PC-9 (cell line): Measurements from ENCODE around the gene PHLDA1. TPM values are rescaled to one million over a fixed set of nuclear protein-coding genes. Genes with fewer than 3 reads are reported as not detected.

Source experiments
- BruUV-seq: library from RNA; stranded (reverse); fragments of 400-500 nt; replicated peaks from 2 replicates; lab custom pipeline; 2021; lab: Mats Ljungman, UMichigan
- CTCF ChIA-PET: fragments of 300-600 bp; sonication (Branson Sonifier 250); formaldehyde crosslinking; loops from one replicate; lab custom pipeline; 2022; ENCODE audit warnings: antibody characterized with exemption; lab: Charles Lee
- POLR2A ChIA-PET: fragments of 300-600 bp; sonication (Branson Sonifier 250); formaldehyde crosslinking; loops from one replicate; lab custom pipeline; 2022; ENCODE audit warnings: antibody characterized with exemption; ENCODE audit not compliant: unreplicated experiment; lab: Charles Lee
- DNase-seq, 2 experiments: peaks; one replicate each; pipeline versions ENCODE4 v3.0.0 to v3.0.0-alpha.2; 2015 to 2022; ENCODE audit warnings: mixed read lengths in 1 of 2
- H2AFZ ChIP-seq: fragments of 200-600 bp; sonication (generic); 2 replicates; pipeline ENCODE4 v1.8.1; 2017; ENCODE audit warnings: antibody characterized with exemption
- H3F3A ChIP-seq: fragments of 200-600 bp; sonication (generic); 2 replicates; pipeline ENCODE4 v1.8.1; 2017; ENCODE audit warnings: antibody characterized with exemption, mild to moderate bottlenecking, low read depth; ENCODE audit not compliant: insufficient read depth
- H3K27ac ChIP-seq: fragments of 200-600 bp; sonication (generic); 2 replicates; pipeline ENCODE4 v1.6.1; 2016; ENCODE audit warnings: mixed run types
- H3K27me3 ChIP-seq: fragments of 200-600 bp; sonication (generic); 2 replicates; pipeline ENCODE4 v1.6.1; 2016; ENCODE audit warnings: low read depth, mixed run types; ENCODE audit not compliant: insufficient read depth
- H3K36me3 ChIP-seq: fragments of 200-600 bp; sonication (generic); 2 replicates; pipeline ENCODE4 v1.6.1; 2016; ENCODE audit warnings: low read depth, mixed run types
- H3K4me1 ChIP-seq: fragments of 200-600 bp; sonication (generic); replicated peaks from 2 replicates; pipeline ENCODE4 v1.6.1; 2016; ENCODE audit warnings: mixed run types; ENCODE audit not compliant: insufficient read depth
- H3K4me2 ChIP-seq: fragments of 200-600 bp; sonication (generic); 2 replicates; pipeline ENCODE4 v1.6.1; 2017; ENCODE audit warnings: mixed run types
- H3K4me3 ChIP-seq: fragments of 200-600 bp; sonication (generic); 2 replicates; pipeline ENCODE4 v1.6.1; 2016; ENCODE audit warnings: mixed run types
- H3K79me2 ChIP-seq: fragments of 200-600 bp; sonication (generic); 2 replicates; pipeline ENCODE4 v1.6.1; 2017; ENCODE audit warnings: low read depth, mixed run types
- H3K9me2 ChIP-seq: fragments of 200-600 bp; sonication (generic); 2 replicates; pipeline ENCODE4 v1.8.1; 2017; ENCODE audit warnings: mild to moderate bottlenecking; ENCODE audit not compliant: insufficient read depth
- H3K9me3 ChIP-seq: fragments of 200-600 bp; sonication (generic); 2 replicates; pipeline ENCODE4 v1.8.1; 2016; ENCODE audit warnings: low read depth; ENCODE audit not compliant: insufficient read depth
- H4K20me1 ChIP-seq: fragments of 200-600 bp; sonication (generic); 2 replicates; pipeline ENCODE4 v1.8.1; 2017; ENCODE audit not compliant: insufficient read depth
- EZH2 ChIP-seq: fragments of 200-600 bp; sonication (generic); IDR thresholded peaks from 2 replicates; pipeline ENCODE4 v1.8.0; 2017; ENCODE audit warnings: antibody characterized with exemption, low read depth
- intact Hi-C: fragments of 100-400 bp; cut with micrococcal nuclease; formaldehyde crosslinking; loops from one replicate; pipeline ENCODE4 v1.10.0; 2022; ENCODE audit not compliant: unreplicated experiment
- total RNA-seq: library from RNA; stranded (reverse); gene quantifications from 2 replicates; pipeline ENCODE4 v1.2.3, GENCODE V29; 2021
- TF ChIP-seq, protein P1 (sequence below): fragments of 200-600 bp; sonication (generic); conservative IDR thresholded peaks from 2 replicates; pipeline ENCODE4 v1.6.1; 2017; ENCODE audit warnings: mixed run types, antibody characterized with exemption, mild to moderate bottlenecking, moderate library complexity

Gene PHLDA1
- total RNA-seq, 1 experiment from 2014 or later, result 38.3 TPM

- Histone ChIP-seq H3K9me3 (no peaks in the 10 kb centered on the region), H3K27me3 (no peaks in the 10 kb centered on the region), H3F3A (peaks cover 57% of the 10 kb centered on the region), H2AFZ (no peak overlapping the region), H3K4me1 (peaks cover 70% of the 10 kb centered on the region), H3K4me3 (peak overlapping the region; percentile 28; the same call in 1 of the 2 replicates), H3K4me2 (peak overlapping the region; percentile 71), H4K20me1 (no peaks in the 10 kb centered on the region), H3K9me2 (no peaks in the 10 kb centered on the region), H3K36me3 (no peaks in the 10 kb centered on the region), H3K79me2 (no peaks in the 10 kb centered on the region), H3K27ac (peak overlapping the region; percentile 99)
- TF ChIP-seq, protein P1, sequence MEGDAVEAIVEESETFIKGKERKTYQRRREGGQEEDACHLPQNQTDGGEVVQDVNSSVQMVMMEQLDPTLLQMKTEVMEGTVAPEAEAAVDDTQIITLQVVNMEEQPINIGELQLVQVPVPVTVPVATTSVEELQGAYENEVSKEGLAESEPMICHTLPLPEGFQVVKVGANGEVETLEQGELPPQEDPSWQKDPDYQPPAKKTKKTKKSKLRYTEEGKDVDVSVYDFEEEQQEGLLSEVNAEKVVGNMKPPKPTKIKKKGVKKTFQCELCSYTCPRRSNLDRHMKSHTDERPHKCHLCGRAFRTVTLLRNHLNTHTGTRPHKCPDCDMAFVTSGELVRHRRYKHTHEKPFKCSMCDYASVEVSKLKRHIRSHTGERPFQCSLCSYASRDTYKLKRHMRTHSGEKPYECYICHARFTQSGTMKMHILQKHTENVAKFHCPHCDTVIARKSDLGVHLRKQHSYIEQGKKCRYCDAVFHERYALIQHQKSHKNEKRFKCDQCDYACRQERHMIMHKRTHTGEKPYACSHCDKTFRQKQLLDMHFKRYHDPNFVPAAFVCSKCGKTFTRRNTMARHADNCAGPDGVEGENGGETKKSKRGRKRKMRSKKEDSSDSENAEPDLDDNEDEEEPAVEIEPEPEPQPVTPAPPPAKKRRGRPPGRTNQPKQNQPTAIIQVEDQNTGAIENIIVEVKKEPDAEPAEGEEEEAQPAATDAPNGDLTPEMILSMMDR, result no peak
- no peak for TF ChIP-seq EZH2
- BruUV-seq, result no TSS peak
- DNase-seq, result no peak
- ChIA-PET CTCF (interaction anchor here (0.5 kb wide), 1 partner anchor 46 kb away, joined by 10 read pairs; no protein-coding TSS in a partner anchor), POLR2A (no interaction called here)
- intact Hi-C loops, result loop anchor here (2.0 to 5.0 kb wide), 3 partner anchors 88 to 322 kb away; no protein-coding TSS in a partner anchor
These were observed 52.4 kb downstream of the PHLDA1 start for GRCh38 chr12:75979181-75979580.

DNA sequence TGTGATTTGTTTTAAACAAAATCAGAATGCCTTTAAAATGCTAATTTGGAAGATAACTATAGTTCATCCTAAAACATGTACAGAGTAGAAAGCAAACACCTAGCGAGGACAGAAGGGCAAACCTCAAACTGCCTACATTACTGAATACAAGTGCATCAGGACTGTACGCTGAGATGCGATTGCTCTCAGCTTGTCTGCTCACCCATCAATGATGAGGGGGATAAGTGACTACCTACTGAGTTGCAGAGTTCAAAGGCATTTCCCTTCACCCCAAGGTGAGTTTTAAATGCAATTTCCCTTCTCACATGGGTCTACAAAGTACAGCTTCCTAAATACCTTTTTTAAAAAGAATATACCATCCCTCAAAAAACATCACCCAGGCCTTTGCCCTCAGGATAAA lies 52.9 kb downstream of the PHLDA1 start:
- peak overlapping the region; percentile 99 for H3K27ac ChIP-seq
- no TSS peak for BruUV-seq
- no peaks in the 10 kb centered on the region for H3K9me2 ChIP-seq
- H3K4me3 ChIP-seq, result peak overlapping the region; percentile 28; the same call in 1 of the 2 replicates
- POLR2A ChIA-PET, result interaction anchor here (0.7 kb wide), 1 partner anchor 51 kb away, joined by 5 read pairs; no protein-coding TSS in a partner anchor
- no peak for TF ChIP-seq EZH2
- TF ChIP-seq, protein P1, result no peak
- no peaks in the 10 kb centered on the region for H4K20me1 ChIP-seq
- DNase-seq, result no peak
- no peak overlapping the region for H2AFZ ChIP-seq
- intact Hi-C loops, result loop anchor here (1.0 to 5.0 kb wide), 11 partner anchors 16 to 451 kb away; partner anchors contain the start of gene PHLDA1
- peaks cover 65% of the 10 kb centered on the region for H3K4me1 ChIP-seq
- no peaks in the 10 kb centered on the region for H3K27me3 ChIP-seq
- H3K36me3 ChIP-seq, result no peaks in the 10 kb centered on the region
- H3K9me3 ChIP-seq, result no peaks in the 10 kb centered on the region
- peak overlapping the region; percentile 71 for H3K4me2 ChIP-seq
- CTCF ChIA-PET, result interaction anchor here (0.5 kb wide), 1 partner anchor 45 kb away, joined by 10 read pairs; no protein-coding TSS in a partner anchor
- peaks cover 57% of the 10 kb centered on the region for H3F3A ChIP-seq
- no peaks in the 10 kb centered on the region for H3K79me2 ChIP-seq

- intact Hi-C loops, result loop anchor here (1.0 to 5.0 kb wide), 11 partner anchors 16 to 451 kb away; partner anchors contain the start of gene PHLDA1
- TF ChIP-seq, protein P1, result no peak
- TF ChIP-seq EZH2, result no peak
- peaks cover 64% of the 10 kb centered on the region for H3K4me1 ChIP-seq
- H3K27ac ChIP-seq, result peak overlapping the region; percentile 99
- ChIA-PET POLR2A (interaction anchor here (0.6 to 0.7 kb wide), 5 partner anchors 52 to 337 kb away, joined by 3 to 5 read pairs (median 4); partner anchors contain the start of gene PHLDA1), CTCF (interaction anchor here (0.7 kb wide), 1 partner anchor 644 kb away, joined by 11 read pairs; no protein-coding TSS in a partner anchor)
- H3K79me2 ChIP-seq, result no peaks in the 10 kb centered on the region
- H3K9me3 ChIP-seq, result no peaks in the 10 kb centered on the region
- H3K4me3 ChIP-seq, result peak overlapping the region; percentile 28; the same call in 1 of the 2 replicates
- H2AFZ ChIP-seq, result no peak overlapping the region
- BruUV-seq, result TSS peak; percentile 80
- peak overlapping the region; percentile 71 for H3K4me2 ChIP-seq
- peaks cover 57% of the 10 kb centered on the region for H3F3A ChIP-seq
- no peaks in the 10 kb centered on the region for H3K9me2 ChIP-seq
- H3K27me3 ChIP-seq, result no peaks in the 10 kb centered on the region
- no peaks in the 10 kb centered on the region for H4K20me1 ChIP-seq
- H3K36me3 ChIP-seq, result no peaks in the 10 kb centered on the region
- DNase-seq, result peak; percentile 86 to 100
These were observed 53.5 kb downstream of the PHLDA1 start for GRCh38 chr12:75977952-75978671.
